ENCODE measurements around the gene CPE. TPM values are rescaled to one million over a fixed set of nuclear protein-coding genes. Genes with fewer than 3 reads are reported as not detected.
A peak's percentile ranks its signal among the peaks of the same experiment; 100 is the strongest.

The CPE gene
- total and polyA plus RNA-seq, 10 of the 15 experiments (the other 5 are each of a cell fraction or from before 2014, with no cell fraction given) = 0.05 to 0.14 TPM; not detected in 8

DNA sequence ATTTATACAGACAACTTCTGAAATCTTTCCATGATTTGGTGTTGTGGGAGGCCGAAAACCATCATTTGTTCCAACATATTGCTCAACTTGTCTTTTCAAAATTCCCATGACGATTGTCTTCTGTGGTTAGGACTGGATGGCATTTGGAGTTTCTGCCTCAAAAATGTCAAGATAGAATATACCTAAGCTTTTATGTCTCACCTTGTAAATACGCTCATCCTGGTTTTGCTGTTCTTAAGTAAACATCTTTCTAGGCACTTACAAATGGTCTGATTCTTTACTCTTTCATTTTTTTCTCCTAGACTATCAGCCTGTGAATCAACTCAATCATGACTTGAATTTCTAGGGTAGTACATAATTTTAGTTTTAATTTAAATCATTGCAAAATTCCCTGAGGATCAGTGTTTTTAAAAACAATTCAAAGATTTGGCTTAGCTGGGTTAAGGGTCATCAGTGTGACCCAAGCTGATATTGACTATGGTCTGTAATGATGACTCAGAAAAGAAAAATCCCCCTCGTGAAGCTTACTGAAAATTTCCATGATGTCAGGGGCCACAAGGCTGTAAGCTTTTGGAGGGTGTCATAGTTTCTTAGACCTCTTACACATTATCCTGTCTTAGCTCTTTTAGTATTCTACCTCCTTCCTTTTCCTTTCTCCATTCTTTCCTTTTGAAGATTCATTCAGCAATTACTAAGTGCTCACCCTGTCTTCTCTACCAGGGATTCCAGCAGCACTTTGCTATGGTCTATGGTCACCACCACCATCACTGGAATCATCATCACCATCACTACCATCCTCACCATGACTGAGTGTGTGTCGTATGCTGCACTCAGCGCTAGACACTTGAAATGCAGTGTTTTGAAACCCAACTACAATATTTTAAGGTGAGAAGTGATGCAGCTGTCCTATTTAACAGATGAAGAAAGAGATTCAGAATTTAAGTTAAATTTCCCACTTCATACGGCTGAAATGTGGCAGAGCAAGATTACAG, 124.4 kb downstream of the CPE start (continued):
- TF ChIP-seq, protein P1, sequence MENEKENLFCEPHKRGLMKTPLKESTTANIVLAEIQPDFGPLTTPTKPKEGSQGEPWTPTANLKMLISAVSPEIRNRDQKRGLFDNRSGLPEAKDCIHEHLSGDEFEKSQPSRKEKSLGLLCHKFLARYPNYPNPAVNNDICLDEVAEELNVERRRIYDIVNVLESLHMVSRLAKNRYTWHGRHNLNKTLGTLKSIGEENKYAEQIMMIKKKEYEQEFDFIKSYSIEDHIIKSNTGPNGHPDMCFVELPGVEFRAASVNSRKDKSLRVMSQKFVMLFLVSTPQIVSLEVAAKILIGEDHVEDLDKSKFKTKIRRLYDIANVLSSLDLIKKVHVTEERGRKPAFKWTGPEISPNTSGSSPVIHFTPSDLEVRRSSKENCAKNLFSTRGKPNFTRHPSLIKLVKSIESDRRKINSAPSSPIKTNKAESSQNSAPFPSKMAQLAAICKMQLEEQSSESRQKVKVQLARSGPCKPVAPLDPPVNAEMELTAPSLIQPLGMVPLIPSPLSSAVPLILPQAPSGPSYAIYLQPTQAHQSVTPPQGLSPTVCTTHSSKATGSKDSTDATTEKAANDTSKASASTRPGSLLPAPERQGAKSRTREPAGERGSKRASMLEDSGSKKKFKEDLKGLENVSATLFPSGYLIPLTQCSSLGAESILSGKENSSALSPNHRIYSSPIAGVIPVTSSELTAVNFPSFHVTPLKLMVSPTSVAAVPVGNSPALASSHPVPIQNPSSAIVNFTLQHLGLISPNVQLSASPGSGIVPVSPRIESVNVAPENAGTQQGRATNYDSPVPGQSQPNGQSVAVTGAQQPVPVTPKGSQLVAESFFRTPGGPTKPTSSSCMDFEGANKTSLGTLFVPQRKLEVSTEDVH (IDR thresholded peaks at IDR 0.05; ENCODE audit: low read depth, partially characterized antibody) = no peak
- TF ChIP-seq, protein P2, sequence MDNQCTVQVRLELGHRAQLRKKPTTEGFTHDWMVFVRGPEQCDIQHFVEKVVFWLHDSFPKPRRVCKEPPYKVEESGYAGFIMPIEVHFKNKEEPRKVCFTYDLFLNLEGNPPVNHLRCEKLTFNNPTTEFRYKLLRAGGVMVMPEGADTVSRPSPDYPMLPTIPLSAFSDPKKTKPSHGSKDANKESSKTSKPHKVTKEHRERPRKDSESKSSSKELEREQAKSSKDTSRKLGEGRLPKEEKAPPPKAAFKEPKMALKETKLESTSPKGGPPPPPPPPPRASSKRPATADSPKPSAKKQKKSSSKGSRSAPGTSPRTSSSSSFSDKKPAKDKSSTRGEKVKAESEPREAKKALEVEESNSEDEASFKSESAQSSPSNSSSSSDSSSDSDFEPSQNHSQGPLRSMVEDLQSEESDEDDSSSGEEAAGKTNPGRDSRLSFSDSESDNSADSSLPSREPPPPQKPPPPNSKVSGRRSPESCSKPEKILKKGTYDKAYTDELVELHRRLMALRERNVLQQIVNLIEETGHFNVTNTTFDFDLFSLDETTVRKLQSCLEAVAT (IDR thresholded peaks at IDR 0.05) = no peak
- TF ChIP-seq EGR1 (IDR thresholded peaks at IDR 0.05; ENCODE audit: borderline replicate concordance in 1 of 2, low read depth in 2 of 2, low read length in 2 of 2) (no peak), KAT2A (conservative IDR thresholded peaks at IDR 0.05; ENCODE audit: control insufficient read depth, low read depth, low read length) (no peak), FOXM1 (IDR thresholded peaks at IDR 0.05; ENCODE audit: low read depth, low read length) (no peak), TCF7 (IDR thresholded peaks at IDR 0.05; ENCODE audit: borderline replicate concordance) (no peak), CHD1 (IDR thresholded peaks at IDR 0.05; ENCODE audit: low read depth, low read length) (no peak), SMAD5 (IDR thresholded peaks at IDR 0.05; ENCODE audit: low read depth) (no peak), POLR2AphosphoS5 (IDR thresholded peaks at IDR 0.05; ENCODE audit: low read length) (no peak), NFYA (IDR thresholded peaks at IDR 0.05; ENCODE audit: borderline replicate concordance, low read depth, low read length) (no peak), BRCA1 (IDR thresholded peaks at IDR 0.05; ENCODE audit: low read depth, low read length) (no peak), HCFC1 (IDR thresholded peaks at IDR 0.05; ENCODE audit: low read length) (no peak), TARDBP (IDR thresholded peaks at IDR 0.05; ENCODE audit: borderline replicate concordance) (no peak), CHD2 (IDR thresholded peaks at IDR 0.05; ENCODE audit: borderline replicate concordance, low read depth, low read length) (no peak), BMI1 (IDR thresholded peaks at IDR 0.05; ENCODE audit: borderline replicate concordance) (no peak), IKZF1 (conservative IDR thresholded peaks at IDR 0.05) (no peak), GATAD2B (conservative IDR thresholded peaks at IDR 0.05; ENCODE audit: low read depth) (no peak), CREB1 (IDR thresholded peaks at IDR 0.05; ENCODE audit: low read depth) (peak; percentile 51; the same call in 1 of the 2 replicates), PML (IDR thresholded peaks at IDR 0.05; ENCODE audit: low read length) (no peak), BCL11A (IDR thresholded peaks at IDR 0.05; ENCODE audit: low read depth, low read length) (no peak), GABPA (IDR thresholded peaks at IDR 0.05; ENCODE audit: low read depth) (no peak), NFXL1 (IDR thresholded peaks at IDR 0.05; ENCODE audit: borderline replicate concordance) (no peak), PAX8 (IDR thresholded peaks at IDR 0.05) (no peak), MXI1 (IDR thresholded peaks at IDR 0.05; ENCODE audit: low read depth, low read length) (no peak), BACH1 (IDR thresholded peaks at IDR 0.05; ENCODE audit: borderline replicate concordance) (no peak), ATF7 (IDR thresholded peaks at IDR 0.05; ENCODE audit: low read depth) (peak; percentile 56), ZNF217 (IDR thresholded peaks at IDR 0.05) (no peak)
- TF ChIP-seq, protein P3, sequence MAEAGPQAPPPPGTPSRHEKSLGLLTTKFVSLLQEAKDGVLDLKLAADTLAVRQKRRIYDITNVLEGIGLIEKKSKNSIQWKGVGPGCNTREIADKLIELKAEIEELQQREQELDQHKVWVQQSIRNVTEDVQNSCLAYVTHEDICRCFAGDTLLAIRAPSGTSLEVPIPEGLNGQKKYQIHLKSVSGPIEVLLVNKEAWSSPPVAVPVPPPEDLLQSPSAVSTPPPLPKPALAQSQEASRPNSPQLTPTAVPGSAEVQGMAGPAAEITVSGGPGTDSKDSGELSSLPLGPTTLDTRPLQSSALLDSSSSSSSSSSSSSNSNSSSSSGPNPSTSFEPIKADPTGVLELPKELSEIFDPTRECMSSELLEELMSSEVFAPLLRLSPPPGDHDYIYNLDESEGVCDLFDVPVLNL (IDR thresholded peaks at IDR 0.05; ENCODE audit: low read depth, low read length) = no peak

Data from GM12878 (cell line).